Vagina (tissue), 2 donors: ENCODE data around the gene BSCL2.

Experiments
- CTCF ChIP-seq, 3 experiments: fragments of 450-650 bp in 2 of 3; fragments of 200-600 bp in 1 of 3; sonication (generic) in 1 of 3; IDR thresholded peaks; one replicate each; pipeline ENCODE4 v1.5.1; 2017 to 2019; ENCODE audit warnings: antibody characterized with exemption in 3 of 3, mild to moderate bottlenecking in 2 of 3, moderate library complexity in 2 of 3
- POLR2A ChIP-seq, 2 donors: fragments of 450-650 bp; IDR thresholded peaks; one replicate each; pipeline ENCODE4 v1.6.1; 2017; ENCODE audit warnings: antibody characterized with exemption in 2 of 2, mild to moderate bottlenecking in 2 of 2, moderate library complexity in 2 of 2

GRCh38 chr11:62656796-62657429, 50.3 kb downstream of the BSCL2 start:
- TF ChIP-seq CTCF (IDR thresholded peaks at IDR 0.05) (no peak), POLR2A (IDR thresholded peaks at IDR 0.05) (no peak)
